Ammon's horn (tissue), 1 donor: ENCODE data around the gene HOXA3.

Experiments
- DNase-seq: peaks from one replicate; pipeline ENCODE4 v3.0.0-alpha.2; 2016; ENCODE audit warnings: low spot score

Gene HOXA3

DNA sequence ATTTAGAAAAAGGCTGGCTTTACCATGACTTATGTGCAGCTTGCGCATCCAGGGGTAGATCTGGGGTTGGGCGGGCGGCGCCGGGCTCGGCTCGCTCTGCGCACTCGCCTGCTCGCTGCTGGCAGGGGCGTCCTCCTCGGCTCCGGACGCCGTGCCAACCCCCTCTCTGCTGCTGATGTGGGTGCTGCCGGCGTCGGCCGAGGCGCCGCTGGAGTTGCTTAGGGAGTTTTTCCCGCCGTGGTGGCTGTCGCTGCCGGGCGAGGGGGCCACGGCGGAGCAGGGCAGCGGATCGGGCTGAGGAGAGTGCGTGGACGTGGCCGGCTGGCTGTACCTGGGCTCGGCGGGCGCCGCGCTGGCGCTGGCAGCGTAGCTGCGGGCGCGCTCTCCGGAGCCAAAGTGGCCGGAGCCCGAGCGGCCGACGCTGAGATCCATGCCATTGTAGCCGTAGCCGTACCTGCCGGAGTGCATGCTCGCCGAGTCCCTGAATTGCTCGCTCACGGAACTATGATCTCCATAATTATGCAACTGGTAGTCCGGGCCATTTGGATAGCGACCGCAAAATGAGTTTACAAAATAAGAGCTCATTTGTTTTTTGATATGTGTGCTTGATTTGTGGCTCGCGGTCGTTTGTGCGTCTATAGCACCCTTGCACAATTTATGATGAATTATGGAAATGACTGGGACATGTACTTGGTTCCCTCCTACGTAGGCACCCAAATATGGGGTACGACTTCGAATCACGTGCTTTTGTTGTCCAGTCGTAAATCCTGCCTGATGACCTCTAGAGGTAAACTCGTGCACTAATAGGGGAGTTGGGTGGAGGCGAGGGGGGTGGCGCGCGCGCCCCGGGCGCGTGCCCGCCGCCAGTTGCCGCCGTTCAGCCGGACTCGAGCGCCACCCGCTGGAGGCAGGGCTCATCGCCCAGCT is 9.1 kb downstream of the HOXA3 start, which contains the start of gene HOXA5:
Gene HOXA5 (minus strand): TSS at position 659 of the 927 bp plus-strand sequence. CDS start 74 bp downstream, at position 585.
- DNase-seq, result no peak

DNA sequence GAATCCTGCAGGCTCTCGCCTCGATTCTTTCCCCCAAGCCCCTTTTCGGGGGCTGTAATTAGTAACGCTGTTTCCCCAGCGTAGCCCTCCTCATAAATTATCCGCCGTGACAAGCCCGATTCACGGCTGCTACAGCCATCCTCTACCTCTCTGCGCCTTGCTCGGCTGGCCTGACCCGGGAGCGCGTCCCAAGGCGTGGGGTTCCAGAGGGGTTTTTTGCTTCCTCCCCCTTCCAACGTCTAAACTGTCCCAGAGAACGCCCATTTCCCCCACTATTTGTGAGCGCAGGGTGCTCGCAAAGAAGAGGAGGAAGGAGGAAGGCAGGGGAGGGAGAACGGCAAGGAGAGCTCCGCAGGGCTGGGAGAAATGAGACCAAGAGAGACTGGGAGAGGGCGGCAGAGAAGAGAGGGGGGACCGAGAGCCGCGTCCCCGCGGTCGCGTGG is 9.8 kb downstream of the HOXA3 start:
- no peak for DNase-seq

DNA sequence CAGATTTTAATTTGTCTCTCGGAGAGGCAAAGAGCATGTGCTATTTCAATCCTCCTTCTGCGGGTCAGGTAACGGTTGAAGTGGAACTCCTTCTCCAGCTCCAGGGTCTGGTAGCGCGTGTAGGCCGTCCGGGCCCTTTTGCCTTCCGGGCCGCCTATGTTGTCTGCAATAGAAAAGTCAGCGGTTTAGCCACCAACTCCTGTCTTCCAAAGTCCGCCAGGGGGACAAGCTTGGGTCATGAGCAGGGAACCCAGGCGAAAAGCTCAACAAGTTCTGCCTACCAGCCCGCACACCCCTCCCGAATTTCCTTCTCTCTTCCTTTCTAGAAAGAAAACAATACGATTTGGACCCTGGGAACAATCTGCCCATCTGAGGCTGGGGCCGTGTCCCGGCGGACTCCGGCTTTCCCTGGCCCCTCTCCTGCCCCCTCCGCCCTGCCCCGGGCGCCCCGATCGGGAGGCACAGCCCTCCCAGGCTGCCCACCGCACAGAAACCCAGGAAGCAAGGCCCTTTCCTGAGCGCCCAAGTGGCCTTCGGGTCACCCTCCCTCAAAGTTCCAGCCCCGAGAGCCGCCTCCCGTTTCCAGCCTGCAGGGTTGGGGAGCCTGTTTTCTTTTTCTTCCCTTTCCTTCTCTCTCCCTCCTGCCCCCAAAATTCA is 10.3 kb downstream of the HOXA3 start:
- no peak for DNase-seq

DNA sequence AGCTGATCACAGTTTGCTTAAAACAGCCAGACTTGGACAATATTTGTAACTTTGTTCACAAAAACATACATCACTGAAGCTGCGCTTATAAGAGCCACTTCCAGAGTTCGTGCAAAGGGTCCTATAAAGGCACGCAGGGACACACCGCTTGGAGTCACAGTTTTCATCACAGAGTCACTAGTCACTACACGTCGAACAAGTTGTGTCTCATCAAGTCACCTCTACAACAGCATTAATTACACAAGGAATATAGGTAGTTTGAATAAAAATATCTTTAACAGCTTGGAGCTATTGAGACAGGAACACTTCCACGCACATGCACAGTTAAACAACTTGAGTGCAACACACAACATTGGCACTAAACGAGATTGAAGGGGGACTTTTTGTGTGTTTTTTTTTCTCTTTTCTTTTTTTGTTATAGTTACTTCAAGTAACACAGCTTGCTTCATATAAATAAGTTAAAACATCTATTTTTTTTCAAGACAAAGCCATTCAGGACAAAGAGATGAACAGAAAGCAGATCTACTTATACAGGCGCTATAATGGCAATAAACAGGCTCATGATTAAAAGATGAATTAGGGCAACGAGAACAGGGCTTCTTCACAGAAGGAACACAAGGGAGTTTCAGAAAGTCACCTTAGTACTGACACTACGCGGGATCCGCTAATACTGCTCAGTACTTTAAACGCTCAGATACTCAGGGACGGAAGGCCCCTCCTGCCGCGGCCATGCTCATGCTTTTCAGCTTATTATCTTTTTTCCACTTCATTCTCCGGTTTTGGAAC is 11.1 kb downstream of the HOXA3 start:
- DNase-seq, result no peak

DNA sequence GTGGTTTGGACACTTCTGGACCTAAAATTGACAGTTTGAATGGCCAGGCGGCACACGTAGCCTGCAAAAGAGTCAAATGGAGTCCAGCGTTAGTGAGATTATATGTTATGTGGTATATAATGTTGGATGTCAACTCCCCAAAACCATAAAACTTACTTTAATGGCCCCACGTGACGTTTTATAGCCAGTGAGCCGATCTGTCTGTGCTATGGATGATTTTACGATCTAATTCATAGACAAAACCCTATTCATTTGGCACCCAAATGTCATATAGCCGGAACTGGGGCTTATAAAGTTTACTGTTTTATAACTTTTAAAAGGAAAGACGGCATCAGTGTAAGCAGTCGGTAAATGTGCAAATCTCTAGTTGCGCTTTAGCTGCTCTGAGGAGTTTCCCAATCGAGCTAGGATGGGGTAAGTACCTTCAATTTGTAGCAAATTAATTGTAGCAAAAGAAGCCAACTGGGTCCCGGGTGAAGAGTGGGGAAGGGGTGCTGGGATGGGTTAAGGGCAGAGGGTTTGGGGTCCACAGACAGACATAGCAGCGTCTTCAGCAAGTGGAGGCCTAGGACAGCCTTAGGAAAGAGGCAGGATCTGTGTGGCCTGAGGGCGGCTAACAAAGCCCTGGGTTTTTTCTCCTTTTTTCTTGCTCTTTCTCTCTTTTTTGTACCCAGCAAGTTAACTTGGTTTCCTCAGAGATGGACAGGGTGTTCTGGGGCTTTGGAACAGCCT is 12.1 kb downstream of the HOXA3 start:
- no peak for DNase-seq

DNA sequence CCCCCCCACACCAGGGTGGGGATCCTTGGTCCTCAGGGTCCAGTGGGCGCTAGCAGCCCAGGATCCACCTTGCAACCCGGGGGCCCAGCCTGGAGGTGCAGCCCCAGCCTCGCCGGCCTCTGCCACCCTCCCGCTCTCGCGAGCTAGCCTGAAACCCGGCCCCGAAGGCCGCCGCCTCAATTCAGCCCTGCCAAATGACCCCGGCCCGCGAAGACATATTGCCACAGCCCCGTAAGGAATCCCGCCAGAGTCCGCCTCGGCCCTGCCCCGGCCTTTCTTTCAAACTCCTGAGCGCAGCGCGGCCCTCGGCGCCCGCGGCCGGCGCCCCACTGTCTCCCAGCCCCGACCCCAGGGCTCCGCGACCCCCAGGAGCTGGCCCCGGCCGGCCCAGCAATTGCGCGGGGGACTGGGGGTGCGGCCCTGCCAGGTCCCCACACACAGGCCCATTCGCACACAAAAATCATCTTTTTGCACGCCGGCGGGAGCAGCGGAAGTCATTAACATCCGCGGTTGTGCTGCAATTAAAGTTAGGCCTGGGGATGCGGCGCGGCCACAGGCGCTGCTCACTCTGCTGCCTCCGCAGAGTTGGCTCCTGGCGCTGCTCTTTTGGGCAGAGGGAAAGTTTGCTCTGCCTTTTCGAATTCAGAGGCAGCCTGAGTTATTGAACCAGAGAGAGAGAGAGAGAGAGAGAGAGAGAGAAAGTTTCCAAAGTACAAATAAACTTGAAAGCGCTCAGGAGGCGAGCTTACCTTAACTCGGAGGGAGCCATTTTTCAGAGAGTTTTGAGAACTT is 12.9 kb downstream of the HOXA3 start:
- no peak for DNase-seq

DNA sequence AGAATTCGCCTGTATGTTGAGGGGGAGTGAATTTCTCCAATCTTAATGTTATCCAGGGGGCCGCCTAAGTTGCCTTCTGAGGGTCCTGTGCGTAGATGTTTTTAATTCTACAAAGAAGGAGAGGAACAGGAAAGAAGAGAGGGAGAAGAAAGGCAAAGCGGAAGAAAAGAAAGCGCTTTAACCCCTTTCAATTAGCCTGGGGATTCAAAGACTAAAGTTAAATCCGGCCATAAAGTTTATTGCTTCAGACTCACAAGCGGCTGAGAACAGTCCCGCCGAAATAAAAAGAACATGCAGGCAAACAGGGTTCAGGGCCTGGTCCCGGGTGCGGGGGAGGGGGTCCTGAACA is 13.4 kb downstream of the HOXA3 start:
- no peak for DNase-seq

DNA sequence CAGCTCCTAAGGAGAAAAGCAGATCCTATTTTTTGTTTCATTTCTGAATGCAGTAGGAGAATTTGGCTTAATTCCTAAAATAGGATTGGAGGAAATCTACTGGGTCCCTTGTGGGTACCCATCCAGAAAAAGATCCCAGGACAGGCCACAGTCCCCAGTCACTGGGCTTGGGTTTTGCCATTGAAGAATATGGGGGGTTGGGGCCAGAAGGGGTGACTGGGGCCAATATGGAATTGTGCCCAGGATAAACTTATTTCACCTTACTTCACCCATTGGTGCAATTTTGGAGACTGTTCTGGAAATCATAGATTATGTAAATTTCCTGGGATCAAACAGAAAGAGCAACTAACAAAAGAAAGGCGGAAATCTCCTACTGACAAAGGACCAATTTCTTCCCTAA is 13.9 kb downstream of the HOXA3 start:
- no peak for DNase-seq

DNA sequence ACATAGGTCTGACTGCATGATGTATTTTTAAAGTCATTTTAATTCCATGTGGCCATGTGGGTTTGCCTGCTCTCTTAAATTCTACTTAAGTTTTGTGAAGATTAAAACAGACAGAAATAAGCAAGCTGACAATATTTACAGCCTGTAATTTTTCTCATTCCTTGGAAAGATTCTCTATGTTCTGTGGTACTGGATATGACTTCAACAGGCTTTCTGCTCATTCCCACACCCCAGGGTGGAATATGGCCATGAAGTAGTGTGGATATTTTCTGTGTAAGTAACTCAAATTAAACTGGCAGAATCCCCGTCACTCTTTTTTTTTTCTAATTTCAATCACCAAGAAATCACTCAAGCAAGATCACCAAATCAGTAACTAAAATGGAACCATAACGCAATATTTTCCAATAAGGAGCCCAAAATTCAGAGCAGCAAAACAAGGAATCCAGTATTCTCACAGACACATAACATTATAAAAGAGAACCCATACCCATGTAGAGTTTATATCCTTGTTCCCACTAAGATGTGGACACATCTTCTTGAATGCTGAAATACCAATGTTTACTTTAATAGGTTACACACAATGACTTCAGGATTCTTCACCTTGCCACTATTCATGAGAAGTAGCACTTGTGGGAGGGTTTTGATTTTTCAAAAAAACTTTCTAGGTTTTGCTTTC is 14.6 kb downstream of the HOXA3 start:
- DNase-seq, result no peak

DNA sequence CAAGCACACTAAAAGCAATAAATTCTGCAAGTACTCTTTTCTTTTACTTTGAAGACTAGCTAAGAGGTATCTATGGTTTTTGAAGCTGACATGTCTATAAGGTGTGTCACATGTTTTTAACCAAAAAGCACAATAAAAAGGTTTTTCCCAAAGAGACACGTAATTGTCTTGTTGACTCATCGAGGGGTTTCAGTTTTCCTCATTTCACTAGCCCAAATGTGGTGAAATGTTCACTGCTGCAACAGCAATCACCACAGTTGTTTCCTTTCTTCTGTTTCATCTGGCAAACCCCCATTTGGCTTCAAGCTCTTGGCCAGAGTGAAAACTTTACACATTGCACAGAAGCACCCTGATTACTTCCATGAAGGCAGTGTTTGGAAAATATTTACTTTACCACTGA is 18.0 kb downstream of the HOXA3 start:
- no peak for DNase-seq

DNA sequence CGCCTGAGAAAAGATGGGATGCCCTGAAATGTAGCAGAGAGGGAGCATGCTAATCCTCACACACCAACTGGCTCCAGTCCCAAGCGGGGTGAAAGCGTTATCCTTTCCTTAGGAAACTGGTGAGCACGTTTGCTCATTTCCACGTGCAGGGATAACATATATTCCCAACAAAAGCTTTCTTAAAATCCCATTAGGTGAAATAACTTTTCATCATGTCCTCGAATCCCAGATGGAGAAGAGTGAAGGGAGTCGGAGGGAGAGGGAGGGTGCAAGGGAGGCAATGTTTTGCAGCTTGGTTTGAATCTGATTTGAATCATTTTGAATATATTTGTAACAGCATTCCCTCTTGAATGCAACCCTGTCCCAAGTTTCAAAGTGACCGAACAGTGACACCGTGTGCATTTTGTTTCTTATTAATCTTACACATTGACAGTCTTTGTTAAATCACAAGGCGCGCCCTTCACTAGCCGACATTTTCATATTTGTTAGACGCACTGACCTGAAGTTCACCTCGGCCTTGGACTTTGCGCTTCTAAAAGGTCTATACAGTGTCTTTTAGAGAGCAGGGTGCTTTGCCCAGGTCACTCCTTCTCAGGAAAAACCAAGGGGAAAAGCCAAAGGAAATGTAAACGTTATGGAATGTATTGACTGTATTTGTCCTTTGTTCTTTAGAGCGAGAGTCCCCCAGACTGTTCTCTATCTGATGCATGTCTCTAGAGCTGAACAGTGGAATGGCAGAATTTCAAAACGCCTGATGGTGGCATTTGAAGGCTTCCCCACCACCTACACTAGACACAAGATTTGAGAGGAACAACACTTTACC is 18.8 kb downstream of the HOXA3 start:
- no peak for DNase-seq

DNA sequence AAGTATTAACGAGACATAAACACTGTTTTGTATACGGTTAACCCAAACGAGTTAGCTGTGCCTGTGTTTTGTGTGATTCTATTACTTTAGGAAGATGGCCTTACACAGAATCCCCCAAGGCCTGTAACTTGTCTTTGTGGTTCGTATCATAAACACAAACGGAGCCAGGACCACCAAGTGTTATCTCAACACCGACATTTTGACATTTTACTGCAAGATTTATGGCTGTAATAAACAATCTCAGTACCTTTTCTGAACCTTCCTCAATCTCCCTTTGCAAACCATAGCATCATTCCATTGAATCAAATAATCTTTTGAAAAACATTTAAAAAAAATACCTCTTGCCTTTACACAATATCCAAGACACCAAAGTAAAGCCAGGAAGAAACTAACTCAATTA is 19.4 kb downstream of the HOXA3 start:
- no peak for DNase-seq

DNA sequence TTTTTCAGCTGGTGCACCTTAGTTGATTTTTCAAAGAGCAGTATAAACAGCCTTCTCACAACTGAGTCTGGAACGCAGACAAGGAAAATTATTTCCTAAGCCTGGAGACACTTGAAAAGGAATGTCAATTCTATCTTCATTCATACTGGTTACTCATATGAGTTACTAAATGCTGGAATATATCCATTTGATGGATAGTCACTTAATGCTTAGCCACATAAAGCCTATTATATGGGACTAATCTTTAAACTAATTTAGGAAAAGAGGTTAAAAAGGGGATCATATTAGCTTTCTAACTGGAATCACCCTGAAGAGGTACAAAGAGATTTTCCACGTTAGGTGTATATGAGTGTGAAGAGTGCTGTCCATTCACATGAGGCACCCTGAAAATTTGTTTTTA is 20.2 kb downstream of the HOXA3 start:
- DNase-seq, result no peak

DNA sequence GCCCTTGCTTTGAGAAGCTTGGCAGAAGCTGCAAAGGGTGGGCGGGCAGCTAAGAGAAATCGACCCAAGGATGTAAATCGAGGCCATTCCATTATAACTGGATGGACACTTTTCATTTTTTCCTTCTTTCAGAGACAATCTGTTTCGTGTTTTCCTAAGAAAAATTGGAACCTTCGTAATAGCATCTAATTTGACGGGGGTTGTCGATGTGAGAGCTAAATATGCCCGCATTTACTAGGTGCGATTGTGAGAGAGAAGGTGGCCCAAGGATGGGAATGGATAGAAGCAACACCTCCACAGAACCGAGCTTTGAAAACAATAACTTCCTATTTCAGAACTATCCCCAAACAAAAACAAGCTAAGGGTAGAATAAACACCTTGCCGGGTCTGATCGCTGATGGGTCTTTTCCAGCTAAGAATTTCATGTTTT is 21.0 kb downstream of the HOXA3 start:
- DNase-seq, result no peak

DNA sequence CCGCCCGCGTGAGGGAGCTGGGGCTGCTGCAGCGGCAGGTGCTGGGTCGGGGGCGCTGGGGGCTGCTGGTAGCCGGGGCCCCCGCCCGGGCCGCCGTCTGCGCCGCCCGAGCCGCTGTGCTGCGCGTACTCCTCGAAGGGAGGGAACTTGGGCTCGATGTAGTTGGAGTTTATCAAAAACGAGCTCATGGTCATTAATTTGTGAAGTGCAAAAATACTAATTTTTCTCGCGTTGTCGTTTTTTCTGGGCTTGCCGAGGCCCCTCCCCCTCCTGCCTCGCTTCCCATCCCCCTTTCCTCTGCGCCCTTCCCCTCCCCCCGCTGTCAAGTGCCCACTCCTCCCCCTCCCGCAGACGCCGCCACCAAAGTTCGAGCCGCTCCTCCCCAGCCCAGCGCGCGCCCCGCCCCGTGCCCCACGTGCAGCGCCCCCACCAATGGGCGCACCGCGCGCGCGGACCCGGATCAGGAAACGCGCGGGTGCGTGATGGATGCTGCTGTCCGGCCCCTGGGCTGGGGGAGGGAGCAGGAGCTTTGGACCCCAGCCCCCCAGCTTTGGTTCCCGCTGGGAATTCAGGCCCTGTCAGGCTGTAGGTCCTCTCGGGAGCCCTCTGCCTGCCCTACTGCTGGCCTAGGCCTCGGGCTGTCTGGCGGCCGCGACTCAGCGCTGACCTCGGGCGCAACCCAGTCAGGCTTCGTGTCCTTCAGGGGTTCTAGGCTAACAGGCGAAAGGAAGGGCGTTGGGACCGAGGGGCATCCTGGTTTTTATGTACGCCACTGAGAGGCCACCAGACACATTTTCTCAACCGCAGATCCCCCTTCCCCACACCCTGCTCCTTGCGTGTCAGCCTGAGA is 21.6 kb downstream of the HOXA3 start, which contains the start of gene HOXA4:
Gene HOXA4 (minus strand): TSS at position 218 of the 850 bp plus-strand sequence. CDS start 24 bp downstream, at position 194.
- peak; percentile 28 for DNase-seq

DNA sequence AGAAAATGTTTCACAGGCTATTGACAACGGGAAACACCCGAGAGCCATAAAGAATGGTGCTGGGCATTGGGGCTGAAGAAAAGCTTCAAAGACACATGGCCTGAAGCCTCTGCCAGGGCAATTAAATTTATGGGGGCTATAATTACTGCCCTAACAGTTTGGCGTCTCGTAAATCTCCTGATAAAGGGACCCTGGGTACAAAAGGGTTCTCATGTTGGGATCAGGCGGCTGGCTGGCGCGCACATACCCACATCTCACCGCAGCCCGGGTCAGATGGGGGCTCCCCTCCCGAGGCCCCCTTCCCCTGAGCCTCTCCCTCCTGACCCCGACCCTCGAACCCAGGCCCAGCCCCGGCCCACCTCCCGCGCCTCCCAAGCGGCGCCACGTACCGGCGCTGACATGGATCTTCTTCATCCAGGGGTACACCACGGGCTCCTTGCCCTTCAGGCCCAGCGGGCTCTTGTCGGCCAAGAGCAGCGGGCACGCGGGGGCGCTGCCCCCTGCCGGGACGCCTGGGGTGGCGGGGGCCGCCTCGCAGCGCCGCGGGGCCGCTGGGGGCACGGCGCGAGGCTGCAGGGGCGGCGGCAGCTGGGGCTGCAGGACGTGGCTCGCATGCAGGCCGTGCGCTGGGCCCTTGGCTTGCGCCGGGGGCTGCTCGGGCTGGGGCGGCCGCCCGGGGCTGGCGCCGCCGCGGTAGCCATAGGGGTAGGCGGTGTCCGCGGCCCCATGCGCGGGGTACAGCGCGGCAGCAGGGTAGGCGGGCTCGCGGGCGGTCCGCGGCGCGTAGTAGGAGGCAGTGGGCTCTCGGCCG is 22.4 kb downstream of the HOXA3 start:
- no peak for DNase-seq
